Ovary (tissue), 3 donors: Measurements from ENCODE around the gene LRRC32.

Experiments used
- POLR2A ChIP-seq: fragments of 450-650 bp; IDR thresholded peaks from one replicate; pipeline ENCODE4 v1.6.1; 2017; ENCODE audit warnings: antibody characterized with exemption, mild to moderate bottlenecking, moderate library complexity
- TF ChIP-seq, protein P1 (sequence below), 3 donors: fragments of 450-650 bp in 2 of 3; fragments of 200-600 bp in 1 of 3; IDR thresholded peaks; one replicate each; pipeline versions ENCODE4 v1.5.1 to v1.8.0; 2016 to 2022; ENCODE audit warnings: antibody characterized with exemption in 3 of 3, mild to moderate bottlenecking in 1 of 3
- donor health status: DM: no; HTN: no; CAD: no.

DNA sequence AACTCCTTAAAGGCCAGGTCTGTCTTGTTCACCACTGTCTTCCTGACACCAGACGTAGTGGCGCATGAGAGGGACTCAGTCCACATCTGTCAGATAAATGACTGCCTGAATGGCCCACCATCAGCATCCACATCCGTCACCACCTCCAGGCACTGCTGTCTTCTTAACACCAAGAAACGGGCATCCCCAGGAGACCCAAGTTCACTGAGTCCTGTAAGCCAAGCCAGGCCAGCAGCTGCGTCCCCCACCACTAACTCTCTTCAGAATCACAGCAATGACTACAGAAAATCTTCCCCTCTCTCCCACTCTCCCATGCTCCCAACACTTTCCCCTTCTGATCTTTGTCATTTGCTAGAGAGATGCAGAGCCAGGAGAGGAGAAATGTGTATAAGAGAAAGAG, 47.3 kb upstream of the LRRC32 start:
- TF ChIP-seq POLR2A = no peak
- TF ChIP-seq, protein P1, sequence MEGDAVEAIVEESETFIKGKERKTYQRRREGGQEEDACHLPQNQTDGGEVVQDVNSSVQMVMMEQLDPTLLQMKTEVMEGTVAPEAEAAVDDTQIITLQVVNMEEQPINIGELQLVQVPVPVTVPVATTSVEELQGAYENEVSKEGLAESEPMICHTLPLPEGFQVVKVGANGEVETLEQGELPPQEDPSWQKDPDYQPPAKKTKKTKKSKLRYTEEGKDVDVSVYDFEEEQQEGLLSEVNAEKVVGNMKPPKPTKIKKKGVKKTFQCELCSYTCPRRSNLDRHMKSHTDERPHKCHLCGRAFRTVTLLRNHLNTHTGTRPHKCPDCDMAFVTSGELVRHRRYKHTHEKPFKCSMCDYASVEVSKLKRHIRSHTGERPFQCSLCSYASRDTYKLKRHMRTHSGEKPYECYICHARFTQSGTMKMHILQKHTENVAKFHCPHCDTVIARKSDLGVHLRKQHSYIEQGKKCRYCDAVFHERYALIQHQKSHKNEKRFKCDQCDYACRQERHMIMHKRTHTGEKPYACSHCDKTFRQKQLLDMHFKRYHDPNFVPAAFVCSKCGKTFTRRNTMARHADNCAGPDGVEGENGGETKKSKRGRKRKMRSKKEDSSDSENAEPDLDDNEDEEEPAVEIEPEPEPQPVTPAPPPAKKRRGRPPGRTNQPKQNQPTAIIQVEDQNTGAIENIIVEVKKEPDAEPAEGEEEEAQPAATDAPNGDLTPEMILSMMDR (IDR thresholded peaks at IDR 0.05) = no peak
